WTC11 (cell line): ENCODE results near the gene GIGYF1.

Experiments
- ESRRA ChIP-seq: sonication (generic); formaldehyde crosslinking; IDR thresholded peaks from 2 replicates; pipeline ENCODE4 v1.8.1; 2022; ENCODE audit warnings: mild to moderate bottlenecking, missing genetic modification reagents, borderline replicate concordance
- JUN ChIP-seq: sonication (generic); formaldehyde crosslinking; IDR thresholded peaks from 2 replicates; pipeline ENCODE4 v1.8.0; 2023; ENCODE audit warnings: mild to moderate bottlenecking, missing genetic modification reagents
- SMAD4 ChIP-seq: sonication (generic); formaldehyde crosslinking; IDR thresholded peaks from 2 replicates; pipeline ENCODE4 v1.8.0; 2022; ENCODE audit warnings: mild to moderate bottlenecking, missing genetic modification reagents
- SP1 ChIP-seq: sonication (generic); formaldehyde crosslinking; conservative IDR thresholded peaks from 2 replicates; pipeline ENCODE4 v1.8.1; 2022; ENCODE audit warnings: missing genetic modification reagents
- ZNF416 ChIP-seq: fragments of 250-450 bp; sonication (Bioruptor Pico); IDR thresholded peaks from 2 replicates; pipeline ENCODE4 v1.9.0; 2021; ENCODE audit warnings: mild to moderate bottlenecking, inconsistent platforms
- TF ChIP-seq, protein P1 (sequence below): fragments of 200-600 bp; IDR thresholded peaks from 2 replicates; pipeline ENCODE4 v1.8.0; 2022; ENCODE audit warnings: antibody characterized with exemption
- TF ChIP-seq, protein P2 (sequence below): sonication (generic); formaldehyde crosslinking; IDR thresholded peaks from 2 replicates; pipeline ENCODE4 v1.8.1; 2022; ENCODE audit warnings: low read depth, mild to moderate bottlenecking, moderate library complexity, missing genetic modification reagents, borderline replicate concordance
- TF ChIP-seq, protein P3 (sequence below): sonication (generic); formaldehyde crosslinking; IDR thresholded peaks from 2 replicates; pipeline ENCODE4 v1.8.0; 2022; ENCODE audit warnings: mild to moderate bottlenecking, missing genetic modification reagents
- TF ChIP-seq, protein P4 (sequence below): sonication (generic); formaldehyde crosslinking; IDR thresholded peaks from 2 replicates; pipeline ENCODE4 v1.8.0; 2022; ENCODE audit warnings: mild to moderate bottlenecking, missing genetic modification reagents

DNA sequence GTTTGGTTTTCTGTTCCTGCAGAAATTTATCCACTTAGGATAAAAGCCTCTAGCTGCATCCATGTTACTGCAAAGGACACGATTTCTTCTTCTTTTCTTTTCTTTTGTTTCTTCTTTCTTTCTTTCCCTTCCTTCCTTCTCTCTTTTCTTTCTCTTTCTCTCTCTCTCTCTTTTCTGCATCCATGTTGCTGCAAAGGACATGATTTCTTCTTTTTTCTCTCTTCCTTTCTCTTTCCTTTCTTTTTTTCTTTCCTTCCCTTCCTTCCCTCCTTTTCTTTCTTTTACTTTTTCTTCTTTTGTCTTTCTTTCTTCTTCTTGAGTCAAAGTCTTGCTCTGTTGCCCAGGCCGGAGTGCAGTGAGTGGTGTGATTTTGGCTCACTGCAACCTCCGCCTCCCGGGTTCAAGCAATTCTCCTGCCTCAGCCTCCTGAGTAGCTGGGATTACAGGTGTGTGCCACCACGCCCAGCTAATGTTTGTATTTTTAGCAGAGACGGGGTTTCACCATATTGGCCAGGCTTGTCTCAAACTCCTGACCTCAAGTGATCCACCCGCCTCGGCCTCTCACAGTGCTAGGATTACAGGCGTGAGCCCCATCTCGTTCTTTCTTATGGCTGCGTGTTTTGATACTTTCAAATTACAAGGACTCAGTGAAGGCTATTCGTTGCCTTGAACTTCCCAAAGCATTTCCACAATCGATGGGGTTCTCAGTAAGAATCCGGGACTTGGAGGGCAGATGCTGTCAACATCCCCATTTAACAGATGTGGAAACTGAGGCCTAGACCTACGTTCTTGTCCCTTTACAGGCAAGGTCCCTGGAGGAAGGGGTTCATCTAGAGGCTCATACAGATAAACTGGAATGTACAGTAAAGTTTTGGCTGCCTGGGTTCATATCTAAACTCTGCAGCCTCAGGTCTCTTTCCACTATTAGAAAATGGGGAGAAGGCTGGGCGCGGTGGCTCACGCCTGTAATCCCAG is 22.4 kb downstream of the GIGYF1 start:
- TF ChIP-seq, protein P1, sequence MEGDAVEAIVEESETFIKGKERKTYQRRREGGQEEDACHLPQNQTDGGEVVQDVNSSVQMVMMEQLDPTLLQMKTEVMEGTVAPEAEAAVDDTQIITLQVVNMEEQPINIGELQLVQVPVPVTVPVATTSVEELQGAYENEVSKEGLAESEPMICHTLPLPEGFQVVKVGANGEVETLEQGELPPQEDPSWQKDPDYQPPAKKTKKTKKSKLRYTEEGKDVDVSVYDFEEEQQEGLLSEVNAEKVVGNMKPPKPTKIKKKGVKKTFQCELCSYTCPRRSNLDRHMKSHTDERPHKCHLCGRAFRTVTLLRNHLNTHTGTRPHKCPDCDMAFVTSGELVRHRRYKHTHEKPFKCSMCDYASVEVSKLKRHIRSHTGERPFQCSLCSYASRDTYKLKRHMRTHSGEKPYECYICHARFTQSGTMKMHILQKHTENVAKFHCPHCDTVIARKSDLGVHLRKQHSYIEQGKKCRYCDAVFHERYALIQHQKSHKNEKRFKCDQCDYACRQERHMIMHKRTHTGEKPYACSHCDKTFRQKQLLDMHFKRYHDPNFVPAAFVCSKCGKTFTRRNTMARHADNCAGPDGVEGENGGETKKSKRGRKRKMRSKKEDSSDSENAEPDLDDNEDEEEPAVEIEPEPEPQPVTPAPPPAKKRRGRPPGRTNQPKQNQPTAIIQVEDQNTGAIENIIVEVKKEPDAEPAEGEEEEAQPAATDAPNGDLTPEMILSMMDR = no peak
- TF ChIP-seq, protein P2, sequence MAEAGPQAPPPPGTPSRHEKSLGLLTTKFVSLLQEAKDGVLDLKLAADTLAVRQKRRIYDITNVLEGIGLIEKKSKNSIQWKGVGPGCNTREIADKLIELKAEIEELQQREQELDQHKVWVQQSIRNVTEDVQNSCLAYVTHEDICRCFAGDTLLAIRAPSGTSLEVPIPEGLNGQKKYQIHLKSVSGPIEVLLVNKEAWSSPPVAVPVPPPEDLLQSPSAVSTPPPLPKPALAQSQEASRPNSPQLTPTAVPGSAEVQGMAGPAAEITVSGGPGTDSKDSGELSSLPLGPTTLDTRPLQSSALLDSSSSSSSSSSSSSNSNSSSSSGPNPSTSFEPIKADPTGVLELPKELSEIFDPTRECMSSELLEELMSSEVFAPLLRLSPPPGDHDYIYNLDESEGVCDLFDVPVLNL (CRISPR knock-in tag) = no peak
- no peak for TF ChIP-seq ZNF416 (CRISPR knock-in tag)
- no peak for TF ChIP-seq SP1 (CRISPR knock-in tag)
- no peak for TF ChIP-seq SMAD4 (CRISPR knock-in tag)
- no peak for TF ChIP-seq ESRRA
- TF ChIP-seq JUN = no peak
- TF ChIP-seq, protein P3, sequence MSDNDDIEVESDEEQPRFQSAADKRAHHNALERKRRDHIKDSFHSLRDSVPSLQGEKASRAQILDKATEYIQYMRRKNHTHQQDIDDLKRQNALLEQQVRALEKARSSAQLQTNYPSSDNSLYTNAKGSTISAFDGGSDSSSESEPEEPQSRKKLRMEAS = no peak
- TF ChIP-seq, protein P4, sequence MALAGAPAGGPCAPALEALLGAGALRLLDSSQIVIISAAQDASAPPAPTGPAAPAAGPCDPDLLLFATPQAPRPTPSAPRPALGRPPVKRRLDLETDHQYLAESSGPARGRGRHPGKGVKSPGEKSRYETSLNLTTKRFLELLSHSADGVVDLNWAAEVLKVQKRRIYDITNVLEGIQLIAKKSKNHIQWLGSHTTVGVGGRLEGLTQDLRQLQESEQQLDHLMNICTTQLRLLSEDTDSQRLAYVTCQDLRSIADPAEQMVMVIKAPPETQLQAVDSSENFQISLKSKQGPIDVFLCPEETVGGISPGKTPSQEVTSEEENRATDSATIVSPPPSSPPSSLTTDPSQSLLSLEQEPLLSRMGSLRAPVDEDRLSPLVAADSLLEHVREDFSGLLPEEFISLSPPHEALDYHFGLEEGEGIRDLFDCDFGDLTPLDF (CRISPR knock-in tag) = no peak
